Measurements from ENCODE around the gene ARID5B.

Gene ARID5B

DNA sequence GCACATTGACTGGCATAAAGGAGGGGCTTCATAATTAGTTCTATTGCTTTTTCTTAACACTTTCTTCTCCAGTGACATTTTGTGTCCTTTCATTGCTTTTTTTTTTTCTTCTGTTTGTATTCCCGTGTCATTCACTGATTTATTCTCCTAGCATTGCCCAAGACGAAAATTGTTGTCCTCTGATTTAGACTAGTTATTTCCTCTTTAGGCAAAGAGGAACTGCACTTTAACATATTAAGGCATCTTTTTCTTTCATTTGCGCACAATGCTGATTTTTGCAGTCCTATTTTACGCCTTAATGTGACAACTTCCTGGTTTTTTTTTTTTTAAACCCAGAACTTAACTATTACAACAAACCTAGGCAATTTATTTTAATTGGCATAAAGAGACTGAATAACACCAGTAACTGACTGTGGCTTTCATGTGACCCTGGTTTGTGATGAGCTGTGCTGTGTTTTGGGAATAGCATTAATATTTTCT lies 39.7 kb downstream of the ARID5B start:
- no peak for DNase-seq (ENCODE audit: low spot score)

DNA sequence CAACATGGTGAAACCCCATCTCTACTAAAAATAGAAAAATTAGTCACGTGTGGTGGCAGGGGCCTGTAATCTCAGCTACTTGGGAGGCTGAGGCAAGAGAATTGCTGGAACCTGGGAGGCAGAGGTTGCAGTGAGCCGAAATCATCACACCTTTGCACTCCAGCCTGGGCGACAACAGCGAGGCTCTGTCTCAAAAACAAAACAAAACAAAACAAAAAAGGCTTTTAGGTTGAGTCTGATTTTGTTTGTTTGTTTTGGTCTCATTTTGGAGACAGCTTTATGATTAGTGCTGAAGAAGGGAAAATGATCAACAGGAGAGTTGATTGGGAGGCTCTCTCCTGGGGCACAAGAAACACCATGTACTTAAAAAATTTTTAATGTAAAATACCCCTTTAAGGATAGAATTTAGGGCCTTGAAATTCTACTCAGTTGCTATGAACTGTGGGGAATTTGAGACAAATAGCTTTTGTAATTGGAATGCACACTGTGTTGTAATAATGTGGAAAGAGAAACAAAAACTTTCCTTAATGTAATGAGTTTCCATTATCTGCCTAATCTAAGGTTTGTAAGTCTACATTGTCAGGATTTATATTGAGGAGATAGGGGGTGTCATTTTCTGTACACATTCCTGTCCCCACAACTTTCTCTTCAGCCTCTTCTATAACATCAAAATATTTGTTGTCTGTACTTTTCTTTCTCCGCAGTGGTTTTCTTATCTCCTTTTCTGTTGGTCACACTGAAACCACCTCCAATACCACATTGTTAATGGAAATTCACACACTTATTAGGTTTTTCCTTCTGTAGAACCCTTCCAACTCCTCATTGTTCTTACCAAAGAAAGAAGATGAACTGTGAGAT lies 41.3 kb downstream of the ARID5B start:
- DNase-seq (ENCODE audit: low spot score): no peak

DNA sequence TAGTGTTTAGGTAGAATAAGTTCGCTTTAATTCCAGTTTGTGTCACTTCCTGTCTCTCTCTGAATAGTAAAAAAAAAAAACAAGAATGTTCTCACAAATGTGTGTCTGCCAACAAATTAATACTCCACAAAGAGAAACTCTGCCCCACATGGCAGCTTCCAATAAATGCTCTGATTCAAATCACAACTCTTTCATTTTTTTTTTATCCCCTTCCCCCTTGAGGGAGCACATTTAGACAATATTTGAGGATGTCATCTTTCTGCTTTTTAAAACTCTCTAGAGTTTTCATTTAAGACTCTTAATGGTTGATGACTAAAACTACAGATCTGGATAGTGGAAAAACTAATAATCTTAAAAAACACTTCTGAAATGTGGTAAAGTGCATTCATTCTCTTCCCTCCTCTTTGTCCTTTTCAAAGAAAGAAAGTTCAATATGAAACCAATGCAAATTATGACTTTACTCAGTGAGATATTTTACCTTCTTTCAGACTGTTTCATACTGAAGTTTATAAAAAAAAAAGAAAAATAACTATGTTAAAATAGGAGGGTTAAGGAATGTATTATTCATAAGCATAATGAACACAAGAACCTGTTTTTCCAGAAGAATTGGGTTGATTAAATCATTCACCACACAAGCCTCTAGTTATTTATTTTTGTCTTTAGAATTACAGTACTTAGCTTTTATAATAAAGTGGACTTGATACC lies 42.3 kb downstream of the ARID5B start:
- no peak for DNase-seq (ENCODE audit: low spot score)

DNA sequence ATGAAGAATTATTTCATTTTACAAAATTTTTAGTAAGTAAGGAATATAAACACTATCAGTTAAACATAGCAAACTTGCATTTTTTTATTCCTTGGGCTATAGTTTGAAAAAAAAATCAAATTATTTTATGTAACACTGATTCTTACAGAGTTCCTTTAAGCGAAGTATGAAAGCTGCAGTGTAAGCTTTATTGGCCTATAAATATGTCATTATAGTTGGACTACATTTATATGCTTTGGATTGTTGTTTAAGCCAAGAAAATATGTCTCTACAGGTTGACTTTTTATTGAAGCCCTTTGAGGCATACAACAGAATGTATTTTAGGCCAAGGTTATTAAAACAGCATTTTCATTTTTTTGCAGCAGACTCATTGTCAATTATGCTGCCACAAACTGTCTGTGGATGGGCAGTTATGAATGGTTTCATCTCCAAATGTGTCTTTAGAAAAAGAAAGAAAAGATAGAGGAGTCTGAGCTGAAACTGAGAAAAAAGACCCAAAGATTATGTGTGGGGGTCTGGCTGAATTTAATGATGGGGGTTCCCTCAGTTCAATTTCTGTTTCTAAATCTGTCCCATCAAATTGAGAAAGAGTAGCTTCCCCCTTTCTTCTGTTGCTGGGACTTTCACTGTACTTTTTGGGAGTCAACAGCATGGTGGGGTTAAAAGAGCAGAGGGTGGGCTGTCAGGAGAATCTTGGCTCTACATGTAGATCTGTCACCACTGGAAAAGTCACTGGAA lies 43.1 kb downstream of the ARID5B start:
- DNase-seq (ENCODE audit: low spot score): no peak

DNA sequence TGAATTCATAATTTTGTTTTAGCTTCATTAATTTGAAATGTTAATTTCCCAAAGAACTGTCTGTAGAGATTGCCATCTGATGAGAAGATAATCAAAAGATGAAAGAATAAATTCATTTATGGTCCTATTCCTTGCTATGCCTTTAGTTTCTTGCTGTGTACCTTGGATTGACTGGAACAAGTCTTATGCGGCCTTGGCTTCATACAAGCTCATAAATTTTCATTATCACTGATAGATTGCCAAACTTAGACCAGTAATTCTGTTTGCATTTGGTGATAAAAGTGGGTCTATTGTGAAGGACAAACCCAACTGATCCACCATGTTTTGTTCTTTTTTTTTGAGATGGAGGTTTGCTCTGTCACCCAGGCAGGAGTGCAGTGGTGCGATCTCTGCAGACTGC lies 48.2 kb downstream of the ARID5B start:
- DNase-seq (ENCODE audit: low spot score): no peak

DNA sequence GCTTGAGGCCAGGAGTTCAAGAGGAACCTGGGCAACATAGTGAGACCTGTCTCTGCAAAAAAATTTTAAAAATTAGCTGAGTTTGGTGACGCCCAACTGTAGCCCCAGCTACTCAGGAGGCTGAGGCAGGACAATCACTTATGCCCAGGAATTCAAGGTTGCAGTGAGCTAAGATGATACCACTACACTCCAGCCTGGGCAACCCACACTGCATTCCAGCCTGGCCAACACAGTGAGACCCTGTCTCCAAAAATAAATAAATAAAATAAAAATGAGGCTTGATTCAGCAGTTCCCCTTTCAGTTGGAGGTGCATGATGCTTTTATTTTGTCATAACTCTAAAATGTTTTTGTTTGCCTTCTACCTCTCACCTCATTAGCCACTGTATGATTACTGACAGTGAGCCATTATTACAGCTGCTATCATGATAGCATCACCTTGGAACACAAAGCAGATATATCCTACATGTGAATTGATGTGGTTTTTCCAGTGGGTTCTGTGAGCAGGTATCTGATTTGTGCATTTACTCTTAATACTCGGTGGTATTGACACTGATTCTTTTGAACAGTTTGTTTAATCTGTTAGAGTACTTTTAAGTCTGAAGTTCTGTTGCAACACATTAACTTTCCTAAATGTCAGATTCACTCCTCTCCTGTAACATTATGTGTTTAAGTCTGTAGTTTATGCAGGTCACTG lies 49.1 kb downstream of the ARID5B start:
- DNase-seq (ENCODE audit: low spot score): no peak

DNA sequence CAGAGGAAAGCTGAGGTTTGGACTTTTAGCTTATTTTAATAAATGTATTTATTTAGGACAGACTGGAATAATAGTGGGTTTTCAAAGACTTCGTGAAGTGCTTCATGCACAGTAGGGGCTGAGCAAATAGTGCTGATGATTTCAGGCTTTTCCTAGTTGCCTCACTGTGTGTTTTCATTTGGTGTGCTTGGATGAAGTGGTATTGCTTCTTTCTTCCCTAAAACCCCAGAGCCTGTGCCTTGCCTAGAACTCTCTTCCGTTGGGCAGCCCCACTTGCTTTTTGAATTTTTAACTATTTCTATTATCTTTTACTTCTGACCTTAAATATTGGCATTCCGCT lies 49.6 kb downstream of the ARID5B start:
- no peak for DNase-seq (ENCODE audit: low spot score)

DNA sequence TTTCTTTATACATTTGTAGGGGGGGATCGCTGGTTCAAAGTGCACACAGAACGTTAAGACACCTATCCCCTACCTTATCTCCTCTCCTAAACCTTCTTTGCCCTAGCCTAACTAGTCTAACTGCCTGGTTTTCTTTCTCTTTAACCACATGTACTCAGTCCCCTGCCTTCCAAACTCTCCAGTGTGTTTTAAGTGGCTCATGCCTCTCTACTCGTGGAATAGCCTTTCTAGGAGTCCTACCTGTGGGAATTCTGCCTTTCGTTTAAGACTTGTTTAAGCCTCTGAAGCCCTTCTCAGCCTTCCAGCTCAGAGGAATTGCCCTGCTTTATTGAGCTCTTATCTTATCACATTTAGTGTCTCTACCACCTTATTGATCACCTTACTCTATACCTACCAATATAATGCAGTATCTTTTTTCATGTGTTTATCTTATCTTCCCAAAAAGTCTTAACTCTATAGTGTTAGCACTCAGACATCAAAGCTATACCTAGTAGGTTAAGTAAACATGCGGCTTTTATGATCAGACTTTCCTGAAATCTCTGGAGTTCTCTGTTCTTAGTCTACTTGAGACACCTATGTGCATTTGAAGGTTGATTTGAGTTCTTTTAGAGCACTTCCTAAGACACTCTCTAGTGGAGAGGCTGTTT lies 50.7 kb downstream of the ARID5B start:
- DNase-seq (ENCODE audit: low spot score): no peak

DNA sequence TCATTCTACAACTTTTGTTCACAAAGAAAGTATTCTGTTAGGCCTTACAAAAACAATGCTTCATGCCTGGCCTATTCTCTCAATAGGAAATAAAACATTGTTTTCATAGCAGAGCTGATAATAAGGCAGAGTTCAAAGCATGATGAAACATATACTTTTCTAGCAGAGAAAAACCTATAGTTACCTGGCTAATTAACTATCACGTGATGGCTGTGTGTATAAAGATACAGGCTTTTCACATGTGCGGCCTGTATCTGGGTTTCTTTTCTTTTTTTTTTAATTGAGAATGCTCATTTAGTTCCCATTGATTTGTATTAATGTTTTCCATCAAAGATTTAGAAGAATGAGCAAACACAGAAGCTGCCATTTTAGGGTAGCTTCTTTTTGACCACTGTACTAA lies 51.7 kb downstream of the ARID5B start:
- no peak for DNase-seq (ENCODE audit: low spot score)

DNA sequence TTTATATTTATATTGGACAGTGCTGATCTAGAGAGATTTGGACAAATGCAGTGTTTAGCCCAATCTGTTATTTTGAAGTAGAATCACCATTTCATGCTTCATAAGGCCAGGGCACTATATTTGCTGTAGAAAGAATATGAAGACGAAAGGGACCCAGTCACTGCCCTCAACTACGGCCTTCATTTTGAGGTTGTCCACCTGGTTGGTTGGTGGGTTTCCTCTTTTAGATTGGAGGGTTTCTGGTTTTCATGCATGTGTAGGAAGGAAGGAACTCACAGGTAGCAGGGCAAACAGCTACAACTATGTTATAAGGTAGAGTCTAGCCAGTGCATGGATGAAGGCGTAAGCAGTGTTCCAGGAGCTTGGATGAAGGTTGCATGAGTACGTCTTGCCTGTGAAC lies 56.3 kb downstream of the ARID5B start:
- DNase-seq (ENCODE audit: low spot score): no peak

DNA sequence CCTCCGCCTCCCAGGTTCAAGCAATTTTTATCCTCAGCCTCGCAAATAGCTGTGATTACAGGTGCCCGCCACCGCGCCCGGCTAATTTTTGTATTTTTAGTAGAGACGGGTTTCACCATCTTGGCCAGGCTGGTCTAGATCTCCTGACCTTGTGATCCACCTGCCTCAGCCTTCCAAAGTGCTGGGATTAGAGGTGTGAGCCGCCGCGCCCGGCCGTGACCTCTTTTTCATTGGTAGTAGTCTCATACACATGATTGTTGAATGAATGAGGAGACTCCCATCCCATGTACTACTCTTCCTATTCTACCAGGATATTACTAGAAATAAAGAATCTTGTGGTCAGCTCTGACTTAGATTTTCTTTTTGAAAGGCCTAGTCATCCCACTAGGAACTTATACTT lies 56.8 kb downstream of the ARID5B start:
- no peak for DNase-seq (ENCODE audit: low spot score)

DNA sequence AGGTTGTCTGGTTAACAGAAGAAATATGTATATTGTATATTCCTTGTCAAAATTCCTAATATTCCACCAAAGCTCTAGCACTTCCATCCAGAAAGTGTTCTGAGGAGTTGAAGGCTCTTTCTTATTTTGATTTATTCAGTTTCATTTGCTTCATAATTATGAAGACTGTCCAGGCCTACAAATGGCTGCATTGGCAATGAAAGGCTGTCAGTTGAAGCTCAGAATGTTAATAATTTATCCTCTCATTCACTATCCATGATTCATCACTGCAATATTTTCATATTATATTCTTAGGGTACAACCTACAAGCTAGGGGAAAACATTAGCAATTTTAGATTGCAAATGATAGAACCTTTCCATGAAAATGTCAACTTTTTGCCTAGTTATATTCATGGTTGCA lies 57.3 kb downstream of the ARID5B start:
- no peak for DNase-seq (ENCODE audit: low spot score)

DNA sequence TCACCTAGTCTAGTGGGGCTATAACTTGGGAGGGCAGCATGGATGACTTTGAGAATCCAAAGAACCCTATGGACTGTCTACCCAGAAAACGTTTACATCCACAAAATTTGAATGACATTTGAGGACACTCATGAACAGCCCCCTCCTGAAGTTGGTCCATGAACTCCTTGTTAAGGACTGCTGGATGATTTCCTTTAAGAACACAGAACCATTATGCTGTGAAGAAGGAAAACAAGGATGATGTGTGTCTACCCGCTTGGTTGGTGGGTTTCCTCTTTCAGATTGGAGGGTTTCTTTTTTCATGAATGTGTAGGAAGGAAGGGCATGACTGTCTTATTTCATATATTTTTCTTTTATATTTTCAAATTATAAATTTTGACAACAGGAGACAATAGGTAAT lies 58.3 kb downstream of the ARID5B start:
- DNase-seq (ENCODE audit: low spot score): no peak

DNA sequence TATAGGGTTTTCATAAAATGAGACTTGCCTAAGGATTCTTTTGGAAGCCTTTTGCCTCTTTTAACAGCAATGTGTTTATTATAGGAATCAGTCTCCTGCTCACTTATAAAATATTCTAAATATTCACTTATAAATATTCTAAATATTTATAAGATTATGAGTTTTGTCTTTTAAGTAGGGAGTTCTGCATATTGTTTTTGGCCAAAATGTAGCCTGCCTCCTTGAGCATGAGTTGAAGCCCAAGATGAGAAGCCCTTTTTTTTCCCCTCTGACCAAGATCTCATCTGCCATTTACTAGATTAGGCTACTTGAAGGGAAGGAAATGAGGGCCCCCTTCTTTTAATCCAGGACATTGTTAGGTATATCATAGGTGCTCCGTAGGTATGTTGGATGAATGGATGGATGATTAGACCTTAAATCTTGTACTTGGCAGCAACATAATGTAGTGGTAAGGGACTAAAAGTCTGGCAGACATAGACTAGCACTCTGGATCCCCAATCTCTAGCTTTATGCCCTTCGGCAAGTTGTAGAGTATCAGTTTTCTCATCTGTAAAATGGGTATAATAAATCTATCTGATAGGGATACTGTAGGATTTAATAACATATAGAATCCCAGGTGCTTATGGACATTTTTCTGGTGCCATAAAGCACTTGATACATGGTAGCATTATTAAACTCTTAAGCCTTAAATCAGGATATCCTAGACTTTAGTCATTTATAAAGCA lies 59.1 kb downstream of the ARID5B start:
- DNase-seq (ENCODE audit: low spot score): no peak

DNA sequence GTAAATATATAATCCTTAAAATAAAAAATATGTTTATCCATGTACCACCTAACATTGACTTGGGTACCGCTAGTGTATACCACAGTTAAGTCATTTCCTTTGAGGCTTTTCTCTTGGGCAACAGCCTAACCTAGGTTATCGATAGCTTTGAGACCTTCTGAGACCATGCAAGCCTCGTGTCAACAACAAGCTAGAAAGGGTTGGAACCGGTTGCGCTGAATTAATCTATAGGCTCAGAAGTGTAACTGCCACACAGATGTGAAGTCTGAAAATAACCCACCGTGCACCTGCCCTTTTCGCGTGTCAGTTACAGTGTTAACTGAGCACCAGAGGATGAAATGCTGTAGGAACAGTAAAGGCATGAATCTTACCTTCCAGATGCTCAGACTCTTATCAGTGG lies 59.8 kb downstream of the ARID5B start:
- DNase-seq (ENCODE audit: low spot score): no peak

DNA sequence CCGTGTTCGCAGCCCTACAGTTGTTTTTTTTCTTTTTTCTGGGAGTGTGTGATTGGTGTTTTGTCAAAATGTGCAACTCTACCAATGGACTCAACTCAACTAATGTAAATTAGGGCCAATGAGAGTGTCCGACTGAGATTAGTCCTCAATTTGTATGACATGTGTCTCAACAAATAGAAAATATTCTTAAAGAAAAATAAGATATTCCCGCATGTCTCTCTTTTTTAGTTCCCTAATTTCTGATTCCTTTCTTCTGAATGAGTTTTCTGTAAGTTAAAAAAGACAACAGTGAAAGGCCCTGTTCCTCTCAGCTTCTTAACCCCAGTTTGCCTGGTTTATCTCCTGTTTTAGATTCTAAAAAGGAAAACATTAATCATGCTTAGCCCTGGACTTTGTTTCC lies 61.5 kb downstream of the ARID5B start:
- no peak for DNase-seq (ENCODE audit: low spot score)

DNA sequence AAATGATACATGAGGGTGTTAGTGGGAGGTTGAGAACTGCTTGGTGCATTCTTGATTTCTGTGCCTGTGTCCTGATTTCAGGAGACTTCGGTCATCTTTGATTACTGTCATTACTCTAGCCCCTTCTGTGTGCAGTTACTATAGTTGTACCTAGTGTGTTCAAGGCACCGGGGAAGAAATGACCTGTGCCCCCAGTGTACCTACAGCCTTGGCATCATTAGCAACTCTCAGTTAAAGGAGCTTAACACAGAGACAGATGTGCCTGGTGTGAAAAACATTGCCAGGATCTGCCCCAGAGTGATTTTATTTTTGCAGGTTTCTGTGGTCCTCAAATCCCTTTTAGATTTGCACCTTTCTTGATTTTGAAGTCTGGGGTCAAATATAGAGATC lies 62.2 kb downstream of the ARID5B start:
- DNase-seq (ENCODE audit: low spot score): no peak

DNA sequence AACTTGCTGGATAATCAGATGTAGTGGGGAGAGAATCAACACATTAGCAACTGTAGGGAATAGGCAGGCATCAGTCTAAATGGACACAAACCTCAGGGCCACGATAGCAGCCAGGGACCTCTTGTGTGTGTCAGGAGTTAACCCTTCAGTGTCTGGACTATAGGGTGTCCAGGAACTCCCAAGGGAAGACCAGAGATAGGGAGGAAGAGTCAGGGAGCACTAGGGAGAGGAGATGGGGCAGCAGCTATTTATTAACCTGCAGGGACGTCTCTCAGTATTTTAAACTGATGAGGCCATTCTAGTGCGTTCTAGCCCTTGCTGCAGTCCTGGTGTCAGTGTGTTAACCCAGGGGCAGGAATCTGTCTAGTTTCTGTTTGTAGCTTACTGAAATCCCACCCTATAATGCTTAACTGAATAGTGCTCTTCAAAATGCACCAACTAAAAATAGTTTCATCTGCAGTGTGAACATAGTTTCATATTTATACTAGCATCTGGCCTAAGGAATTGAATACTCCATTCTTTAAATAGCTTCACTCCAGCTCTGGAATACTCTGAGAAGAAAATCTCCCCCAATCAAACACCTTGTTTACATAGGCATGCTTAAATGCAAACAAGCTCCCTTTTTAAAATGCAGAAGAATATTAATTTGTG lies 62.7 kb downstream of the ARID5B start:
- DNase-seq (ENCODE audit: low spot score): no peak

DNA sequence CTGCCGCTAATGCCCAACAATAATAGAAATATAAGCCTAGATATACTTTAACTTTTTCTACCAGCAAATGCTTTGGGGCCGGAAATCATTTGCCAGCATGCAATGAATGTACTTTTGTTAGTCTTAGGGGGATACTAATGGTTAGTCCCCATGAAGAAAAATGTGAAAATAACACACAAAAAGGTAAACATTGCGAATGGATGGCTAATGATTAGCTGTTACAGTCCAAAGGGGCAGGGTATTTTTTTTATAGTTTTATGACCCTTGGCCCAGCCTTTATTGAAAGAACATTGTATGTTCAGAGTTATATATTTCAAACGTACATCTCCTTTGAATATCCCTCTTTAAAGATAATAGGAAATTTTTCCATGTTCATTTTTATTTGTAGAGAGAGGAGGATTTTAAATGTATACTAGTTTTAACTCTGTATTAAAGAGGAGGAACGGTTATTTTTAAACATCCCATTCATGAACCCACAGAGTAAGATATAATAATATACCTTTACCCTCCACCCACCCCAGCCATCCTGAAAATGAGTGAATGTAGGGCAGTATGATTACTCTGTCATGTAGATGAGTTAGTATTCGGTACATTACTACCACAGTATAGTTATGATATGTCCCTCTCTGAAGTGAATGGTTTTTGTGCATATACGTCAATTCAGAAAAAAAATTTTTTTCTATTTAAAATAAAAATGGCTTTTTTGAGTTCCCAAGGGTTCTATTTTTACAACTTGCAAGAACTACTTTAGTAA lies 63.6 kb downstream of the ARID5B start:
- DNase-seq (ENCODE audit: low spot score): no peak

All from hematopoietic multipotent progenitor cell treated with erythropoietin and hydrocortisone succinate and interleukin-3 and kit ligand, for 17 days (in vitro differentiated cells).